Skeletal muscle tissue (tissue), 4 donors: ENCODE measurements around the gene HS6ST1. TPM values are rescaled to one million over a fixed set of nuclear protein-coding genes. Genes with fewer than 3 reads are reported as not detected.

Experiments used
- H3K27ac ChIP-seq: one replicate; pipeline ENCODE4 v1.7.0; 2013; ENCODE audit warnings: mild to moderate bottlenecking, low read depth, low read length, inconsistent platforms
- H3K27me3 ChIP-seq, 3 donors: one replicate each; pipeline ENCODE4 v1.7.0; 2013; ENCODE audit warnings: low read length in 3 of 3; ENCODE audit not compliant: control insufficient read depth in 3 of 3, insufficient read depth in 3 of 3
- H3K36me3 ChIP-seq, 3 donors: one replicate each; pipeline ENCODE4 v1.7.0; 2013; ENCODE audit warnings: low read length in 3 of 3; ENCODE audit not compliant: control insufficient read depth in 3 of 3, insufficient read depth in 3 of 3
- H3K4me1 ChIP-seq, 3 donors: one replicate each; pipeline ENCODE4 v1.7.0; 2013; ENCODE audit warnings: low read length in 3 of 3, mild to moderate bottlenecking in 3 of 3; ENCODE audit not compliant: control insufficient read depth in 3 of 3, insufficient read depth in 3 of 3
- H3K4me3 ChIP-seq, 3 donors: one replicate each; pipeline ENCODE4 v1.7.0; 2013; ENCODE audit warnings: low read length in 3 of 3
- H3K9ac ChIP-seq, 3 donors: one replicate each; pipeline ENCODE4 v1.7.0; 2013; ENCODE audit warnings: low read length in 3 of 3, mild to moderate bottlenecking in 3 of 3, moderate library complexity in 2 of 3, low read depth in 1 of 3
- H3K9me3 ChIP-seq, 3 donors: one replicate each; pipeline ENCODE4 v1.7.0; 2013; ENCODE audit warnings: low read length in 3 of 3; ENCODE audit not compliant: control insufficient read depth in 3 of 3
- total RNA-seq: library from RNA; depleted of rRNA; stranded (reverse); fragments of >200 nt; gene quantifications from one replicate; pipeline ENCODE4 v1.2.3, GENCODE V29; 2014
- donor health status: Osteomylitis.

Gene HS6ST1
- total RNA-seq, 1 donor from 2014 or later = 12.5 TPM

DNA sequence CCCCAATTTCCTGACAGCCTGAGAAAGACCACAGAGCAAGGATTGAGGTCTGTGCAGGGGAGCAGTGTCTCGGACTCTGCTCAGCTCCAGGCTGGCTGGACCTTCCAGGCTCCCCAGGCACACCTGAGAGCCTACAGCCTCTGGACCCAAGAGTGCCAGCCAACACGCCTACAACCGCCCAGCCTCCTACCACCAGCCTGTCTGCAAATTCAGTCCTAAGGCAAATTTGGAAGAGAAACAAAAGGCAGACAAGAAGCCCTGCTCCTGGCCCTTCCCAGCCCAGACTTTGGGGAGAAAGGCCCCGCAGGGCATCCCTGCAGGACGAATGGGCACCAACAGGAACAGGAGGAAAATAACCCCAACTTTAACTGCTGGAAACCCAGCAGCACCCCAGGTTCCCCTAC, 1.9 kb downstream of the HS6ST1 start:
- Histone ChIP-seq H3K4me1 (peaks cover 49 to 67% (median 67%) of the 10 kb centered on the region in 3 donors), H3K27me3 (no peaks in the 10 kb centered on the region), H3K27ac (no peak overlapping the region), H3K9ac (peak overlapping the region; percentile 68 to 84 (median 73)), H3K4me3 (peak overlapping the region; percentile 69 to 83 (median 82)), H3K36me3 (no peaks in the 10 kb centered on the region), H3K9me3 (no peaks in the 10 kb centered on the region)

- H3K9ac ChIP-seq = peak overlapping the region in 2 of 3 donors; percentile 73 to 84
- no peaks in the 10 kb centered on the region for H3K9me3 ChIP-seq
- no peaks in the 10 kb centered on the region for H3K36me3 ChIP-seq
- H3K27me3 ChIP-seq = no peaks in the 10 kb centered on the region
- H3K27ac ChIP-seq = no peak overlapping the region
- peaks cover 49 to 69% (median 68%) of the 10 kb centered on the region in 3 donors for H3K4me1 ChIP-seq
- H3K4me3 ChIP-seq = peak overlapping the region; percentile 69 to 83 (median 82)
Observed at GRCh38 chr2:128315829-128316776, 2.6 kb downstream of the HS6ST1 start.

DNA sequence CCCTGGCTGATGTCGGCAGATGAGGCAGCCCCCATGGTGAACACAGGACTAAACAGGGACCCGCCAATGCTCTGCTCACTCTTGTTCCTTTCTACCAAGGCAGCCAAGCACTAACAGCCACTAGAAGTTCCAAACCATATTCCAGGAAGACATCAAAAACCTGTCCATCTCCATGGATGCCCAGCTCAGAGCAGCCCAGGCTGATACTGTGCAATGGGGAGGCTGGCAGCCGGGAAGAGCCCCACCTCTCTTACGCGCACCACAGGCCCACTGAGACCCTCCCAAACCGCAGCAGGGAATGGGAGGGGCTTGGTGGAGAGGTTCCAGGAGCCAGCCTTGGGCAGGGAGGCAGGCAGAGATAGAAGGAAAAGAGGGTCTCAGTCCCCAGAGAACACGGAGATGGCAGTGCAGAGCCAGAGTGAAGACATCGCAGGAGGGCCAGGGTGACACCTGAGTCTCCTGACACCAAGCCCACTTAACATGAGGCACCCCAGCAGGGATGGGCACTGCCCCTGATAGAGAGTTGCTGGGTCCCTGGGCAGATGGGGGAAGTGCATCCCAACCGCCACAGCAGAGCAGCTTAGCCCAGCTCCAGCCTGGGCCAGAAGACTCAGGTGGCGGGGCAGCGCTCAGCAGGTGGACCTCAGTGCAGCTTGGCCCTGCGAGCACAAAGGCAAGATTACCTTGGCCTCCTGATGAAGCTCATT, 3.4 kb downstream of the HS6ST1 start:
- H3K9ac ChIP-seq = no peak overlapping the region
- H3K27ac ChIP-seq = no peak overlapping the region
- no peaks in the 10 kb centered on the region for H3K27me3 ChIP-seq
- H3K4me1 ChIP-seq = peaks cover 53 to 72% (median 71%) of the 10 kb centered on the region in 3 donors
- no peaks in the 10 kb centered on the region for H3K9me3 ChIP-seq
- no peaks in the 10 kb centered on the region for H3K36me3 ChIP-seq
- peak overlapping the region in 2 of 3 donors; percentile 23 to 35 for H3K4me3 ChIP-seq

DNA sequence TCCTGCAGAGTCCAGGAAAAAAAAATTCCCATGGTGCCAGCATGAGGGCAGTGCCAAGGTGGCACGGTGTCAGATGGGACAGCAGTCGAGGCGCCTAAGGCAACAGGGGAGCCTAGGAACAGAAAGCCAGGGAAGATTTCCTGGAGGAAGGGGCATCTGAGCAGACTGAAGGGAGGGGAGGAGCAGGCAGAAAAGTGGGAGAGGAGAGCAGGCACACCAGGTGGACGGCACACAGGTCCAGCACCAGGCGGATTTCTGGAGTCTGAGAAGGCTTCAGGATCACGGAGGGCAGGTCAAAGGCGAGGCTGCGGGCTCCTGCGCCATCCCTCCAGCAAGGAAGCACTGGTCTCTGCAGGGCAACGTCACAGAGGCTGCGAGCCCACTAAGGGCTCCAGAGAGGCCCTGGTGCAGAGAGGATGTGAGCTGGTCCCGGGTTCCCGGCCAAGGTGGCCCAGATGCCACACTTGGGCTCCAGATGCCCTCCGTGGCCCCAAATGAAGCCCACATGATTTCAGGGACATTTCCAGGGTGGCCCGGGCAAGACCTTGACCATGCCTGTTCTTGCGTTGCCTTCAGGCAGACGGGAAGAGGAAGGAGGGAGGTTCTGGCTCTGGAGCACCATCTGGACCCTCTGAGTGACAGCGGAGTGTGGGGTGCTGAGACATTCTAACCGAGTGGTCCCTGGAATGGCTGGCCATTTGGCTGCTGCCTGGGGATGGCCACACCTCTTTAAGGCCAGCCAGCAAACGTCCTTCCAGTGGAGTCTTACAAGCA, 4.1 kb downstream of the HS6ST1 start:
- Histone ChIP-seq H3K36me3 (no peaks in the 10 kb centered on the region), H3K27ac (no peak overlapping the region), H3K9ac (peak overlapping the region in 1 of 3 donors; percentile 33), H3K4me3 (no peak overlapping the region), H3K4me1 (peaks cover 60 to 78% (median 78%) of the 10 kb centered on the region in 3 donors), H3K9me3 (no peaks in the 10 kb centered on the region), H3K27me3 (no peaks in the 10 kb centered on the region)

DNA sequence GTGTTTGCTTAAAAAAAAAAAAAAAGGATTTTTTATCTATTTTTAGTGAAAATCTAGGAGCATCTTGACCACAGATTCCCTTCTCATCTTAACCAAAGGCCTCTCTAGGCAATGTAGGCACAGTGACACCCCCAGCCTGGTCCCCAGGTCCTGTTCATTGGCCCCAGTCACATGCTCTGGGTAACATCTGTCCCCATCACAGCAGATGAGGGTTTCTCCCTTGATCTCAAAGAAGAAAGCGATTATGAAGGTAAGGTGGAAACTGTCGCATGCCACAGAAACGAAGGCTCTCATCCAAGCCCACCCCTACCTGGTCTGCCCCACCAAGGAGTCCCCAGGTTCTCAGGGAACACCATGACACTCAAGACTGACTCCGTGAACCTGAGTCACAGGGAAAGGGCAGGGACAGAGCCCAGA, 4.7 kb downstream of the HS6ST1 start:
- Histone ChIP-seq H3K4me1 (peaks cover 66 to 84% (median 80%) of the 10 kb centered on the region in 3 donors), H3K9me3 (no peaks in the 10 kb centered on the region), H3K27me3 (no peaks in the 10 kb centered on the region), H3K9ac (peak overlapping the region in 1 of 3 donors; percentile 33), H3K36me3 (no peaks in the 10 kb centered on the region), H3K27ac (no peak overlapping the region), H3K4me3 (no peak overlapping the region)

- Histone ChIP-seq H3K4me3 (no peak overlapping the region), H3K36me3 (no peaks in the 10 kb centered on the region), H3K9ac (peak overlapping the region in 1 of 3 donors; percentile 25), H3K4me1 (peaks cover 73 to 91% (median 86%) of the 10 kb centered on the region in 3 donors), H3K27ac (no peak overlapping the region), H3K27me3 (no peaks in the 10 kb centered on the region), H3K9me3 (no peaks in the 10 kb centered on the region)
Observed at GRCh38 chr2:128313091-128313836, 5.4 kb downstream of the HS6ST1 start.

- H3K36me3 ChIP-seq = no peaks in the 10 kb centered on the region
- H3K4me3 ChIP-seq = no peak overlapping the region
- no peak overlapping the region for H3K9ac ChIP-seq
- peaks cover 80 to 94% (median 94%) of the 10 kb centered on the region in 3 donors for H3K4me1 ChIP-seq
- no peak overlapping the region for H3K27ac ChIP-seq
- no peaks in the 10 kb centered on the region for H3K9me3 ChIP-seq
- H3K27me3 ChIP-seq = no peaks in the 10 kb centered on the region
Observed at GRCh38 chr2:128312411-128312810, 6.3 kb downstream of the HS6ST1 start.

DNA sequence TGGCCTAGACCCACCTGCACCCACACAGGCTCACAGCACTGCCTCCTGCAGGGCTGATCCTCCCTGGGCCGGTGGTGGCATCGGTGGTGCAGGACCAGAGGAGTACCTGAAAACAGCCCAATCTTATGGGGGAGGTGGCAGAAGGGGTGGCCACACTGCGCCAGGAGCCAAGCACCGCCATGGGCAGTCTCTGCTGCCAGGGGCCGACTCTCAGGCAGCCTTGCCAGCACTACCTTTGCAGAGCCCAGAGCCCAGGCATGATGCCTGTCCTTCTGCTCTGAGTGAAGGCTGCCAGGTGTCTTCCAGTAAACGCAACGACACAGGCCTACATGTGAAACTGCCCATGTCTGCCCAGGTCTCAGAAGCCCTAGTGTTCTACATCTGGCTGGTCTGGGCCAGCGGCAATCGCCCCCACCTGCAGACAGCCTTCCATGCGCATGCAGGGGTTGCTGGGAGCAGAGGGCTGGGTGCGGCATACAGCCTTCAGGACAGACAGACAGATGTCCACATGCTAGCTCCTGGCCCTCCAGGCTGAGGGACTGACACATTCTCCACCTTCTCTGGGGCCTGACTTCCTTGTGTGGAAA, 6.8 kb downstream of the HS6ST1 start:
- Histone ChIP-seq H3K4me3 (peak overlapping the region in 1 of 3 donors; percentile 29), H3K36me3 (no peaks in the 10 kb centered on the region), H3K27ac (no peak overlapping the region), H3K27me3 (no peaks in the 10 kb centered on the region), H3K4me1 (peaks cover 80 to 94% (median 94%) of the 10 kb centered on the region in 3 donors), H3K9me3 (no peaks in the 10 kb centered on the region), H3K9ac (peak overlapping the region in 1 of 3 donors; percentile 60)
